Measurements from ENCODE around the gene PRDM16. TPM values are rescaled to one million over a fixed set of nuclear protein-coding genes. Genes with fewer than 3 reads are reported as not detected.

Gene PRDM16
- polyA plus RNA-seq, 1 experiment: 0.06 TPM

DNA sequence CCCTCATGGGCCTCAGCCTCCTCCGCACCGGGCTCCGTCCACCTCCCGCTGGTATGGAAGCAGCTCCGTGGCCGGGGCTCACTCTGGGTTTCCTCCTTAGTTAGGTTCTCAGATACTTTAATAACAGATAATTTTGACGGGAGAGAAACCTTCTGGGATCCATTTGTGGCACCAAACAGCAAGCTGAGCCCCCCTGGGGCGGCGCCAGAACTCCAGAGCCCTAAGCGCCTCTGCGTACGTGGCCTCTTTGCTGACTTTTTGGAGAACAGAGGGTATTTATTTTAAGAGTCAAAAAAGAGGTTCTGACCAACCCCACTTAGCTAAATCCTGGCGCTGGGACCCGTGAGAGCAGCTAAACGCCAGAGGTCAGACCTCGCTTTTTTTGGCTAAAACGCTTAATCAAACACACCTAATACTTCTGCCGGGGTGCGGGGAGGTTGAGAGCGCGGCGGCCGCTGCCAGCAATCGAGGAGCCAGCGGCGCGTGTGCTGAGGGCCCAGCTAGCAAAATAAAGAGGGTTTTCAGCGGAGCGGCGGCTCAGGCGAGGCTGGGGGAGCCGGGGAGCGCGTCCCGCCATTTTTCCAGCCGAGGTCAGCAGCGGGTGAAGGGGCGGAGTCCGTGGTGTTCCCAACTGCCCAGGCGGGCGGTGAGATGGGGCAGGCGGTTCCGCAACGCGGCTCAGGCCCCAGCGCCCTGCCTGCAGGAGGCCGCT is 171.7 kb downstream of the PRDM16 start:
- POLR2A ChIA-PET: no interaction called here
- CTCF ChIA-PET: no interaction called here
- peaks cover 26% of the 10 kb centered on the region for H3K9me3 ChIP-seq (ENCODE audit: control insufficient read depth, insufficient read depth, low read length)

GRCh38 chr1:3241236-3241550 is 172.2 kb downstream of the PRDM16 start:
- Histone ChIP-seq H3K4me3 (ENCODE audit: low read depth, low read length) (no peak overlapping the region), H3K27me3 (ENCODE audit: control insufficient read depth, insufficient read depth, low read length) (peaks cover 2% of the 10 kb centered on the region), H3K9me3 (ENCODE audit: control insufficient read depth, insufficient read depth, low read length) (peaks cover 26% of the 10 kb centered on the region), H3K27ac (ENCODE audit: low read depth, low read length) (no peak overlapping the region)
- CTCF ChIA-PET: no interaction called here
- POLR2A ChIA-PET: no interaction called here
- TF ChIP-seq CTCF (IDR thresholded peaks at IDR 0.05; ENCODE audit: low read depth, low read length): no peak
- DNase-seq (ENCODE audit: low read depth, low spot score): no peak

More for the DNA sequence above, 171.7 kb downstream of the PRDM16 start:
- no peak for TF ChIP-seq CTCF (IDR thresholded peaks at IDR 0.05; ENCODE audit: low read depth, low read length)
- H3K27ac ChIP-seq (ENCODE audit: low read depth, low read length): no peak overlapping the region
- no peak overlapping the region for H3K4me3 ChIP-seq (ENCODE audit: low read depth, low read length)
- peaks cover 2% of the 10 kb centered on the region for H3K27me3 ChIP-seq (ENCODE audit: control insufficient read depth, insufficient read depth, low read length)
- DNase-seq (ENCODE audit: low read depth, low spot score): no peak

- Histone ChIP-seq H3K27ac (ENCODE audit: low read depth, low read length) (no peak overlapping the region), H3K27me3 (ENCODE audit: control insufficient read depth, insufficient read depth, low read length) (peaks cover 2% of the 10 kb centered on the region), H3K9me3 (ENCODE audit: control insufficient read depth, insufficient read depth, low read length) (peaks cover 26% of the 10 kb centered on the region), H3K4me3 (ENCODE audit: low read depth, low read length) (no peak overlapping the region)
- no peak for TF ChIP-seq CTCF (IDR thresholded peaks at IDR 0.05; ENCODE audit: low read depth, low read length)
- CTCF ChIA-PET: no interaction called here
- POLR2A ChIA-PET: no interaction called here
- DNase-seq (ENCODE audit: low read depth, low spot score): no peak
Observed at GRCh38 chr1:3241673-3242407, 172.8 kb downstream of the PRDM16 start.

- CTCF ChIA-PET: no interaction called here
Observed at GRCh38 chr1:3242408-3243260, 173.6 kb downstream of the PRDM16 start.

More at GRCh38 chr1:3242408-3243260, 173.6 kb downstream of the PRDM16 start:
- Histone ChIP-seq H3K27me3 (ENCODE audit: control insufficient read depth, insufficient read depth, low read length) (peaks cover 2% of the 10 kb centered on the region), H3K27ac (ENCODE audit: low read depth, low read length) (no peak overlapping the region), H3K4me3 (ENCODE audit: low read depth, low read length) (no peak overlapping the region), H3K9me3 (ENCODE audit: control insufficient read depth, insufficient read depth, low read length) (peaks cover 23% of the 10 kb centered on the region)
- DNase-seq (ENCODE audit: low read depth, low spot score): no peak
- TF ChIP-seq CTCF (IDR thresholded peaks at IDR 0.05; ENCODE audit: low read depth, low read length): no peak
- POLR2A ChIA-PET: no interaction called here

All from AG04450 (cell line).